Measurements from ENCODE around the gene QSOX2. TPM values are rescaled to one million over a fixed set of nuclear protein-coding genes. Genes with fewer than 3 reads are reported as not detected.
A peak's percentile ranks its signal among the peaks of the same experiment; 100 is the strongest.

Gene QSOX2
- polyA plus RNA-seq, 6 donors from 2014 or later = 2.8 to 4.6 (median 3.7) TPM

DNA sequence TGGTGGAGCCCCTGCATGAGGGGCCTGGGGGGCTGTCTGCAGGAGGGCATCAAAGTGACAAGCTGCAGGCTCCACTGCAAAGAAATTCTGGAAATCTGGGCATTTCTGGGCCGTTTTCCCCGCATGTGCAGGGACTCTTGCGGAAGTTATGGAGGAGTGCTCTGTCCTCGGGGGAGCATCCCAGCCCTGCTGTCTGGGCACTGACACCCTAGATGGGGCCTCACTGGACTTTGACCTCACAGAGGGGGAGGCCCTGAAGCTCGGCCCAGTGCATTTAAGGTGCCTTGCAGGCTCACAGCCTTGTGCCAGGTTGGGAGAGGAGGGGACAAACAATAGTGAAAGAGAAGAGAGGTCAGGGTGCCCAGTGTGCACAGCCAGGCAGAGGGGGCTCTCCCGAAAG is 76.1 kb downstream of the QSOX2 start:
- no peak overlapping the region for H3K27ac Mint-ChIP-seq
- peaks cover 0 to 4% (median 0%) of the 10 kb centered on the region in 7 donors for H3K9me3 Mint-ChIP-seq
- peak overlapping the region in 1 of 8 donors; percentile 58 for H3K4me3 Mint-ChIP-seq
- H3K36me3 Mint-ChIP-seq = no peaks in the 10 kb centered on the region
- peaks cover 0 to 14% (median 11%) of the 10 kb centered on the region in 3 donors for H3K4me1 Mint-ChIP-seq
- H3K27me3 Mint-ChIP-seq = peaks cover 0 to 41% (median 21%) of the 10 kb centered on the region in 3 donors
- DNase-seq (no peak), ATAC-seq (ENCODE audit: low read depth in 2 of 2) (no peak)

GRCh38 chr9:136163248-136163850 is 82.3 kb downstream of the QSOX2 start:
- Mint-ChIP-seq H3K27ac (peak overlapping the region in 1 of 6 donors; percentile 54), H3K27me3 (peaks cover 0 to 27% (median 5%) of the 10 kb centered on the region in 3 donors), H3K36me3 (peaks cover 0 to 7% of the 10 kb centered on the region in 2 donors), H3K4me3 (no peak overlapping the region), H3K4me1 (no peaks in the 10 kb centered on the region), H3K9me3 (peaks cover 0 to 10% (median 5%) of the 10 kb centered on the region in 7 donors)
- no peak for ATAC-seq (ENCODE audit: low read depth in 2 of 2)
- DNase-seq = no peak

DNA sequence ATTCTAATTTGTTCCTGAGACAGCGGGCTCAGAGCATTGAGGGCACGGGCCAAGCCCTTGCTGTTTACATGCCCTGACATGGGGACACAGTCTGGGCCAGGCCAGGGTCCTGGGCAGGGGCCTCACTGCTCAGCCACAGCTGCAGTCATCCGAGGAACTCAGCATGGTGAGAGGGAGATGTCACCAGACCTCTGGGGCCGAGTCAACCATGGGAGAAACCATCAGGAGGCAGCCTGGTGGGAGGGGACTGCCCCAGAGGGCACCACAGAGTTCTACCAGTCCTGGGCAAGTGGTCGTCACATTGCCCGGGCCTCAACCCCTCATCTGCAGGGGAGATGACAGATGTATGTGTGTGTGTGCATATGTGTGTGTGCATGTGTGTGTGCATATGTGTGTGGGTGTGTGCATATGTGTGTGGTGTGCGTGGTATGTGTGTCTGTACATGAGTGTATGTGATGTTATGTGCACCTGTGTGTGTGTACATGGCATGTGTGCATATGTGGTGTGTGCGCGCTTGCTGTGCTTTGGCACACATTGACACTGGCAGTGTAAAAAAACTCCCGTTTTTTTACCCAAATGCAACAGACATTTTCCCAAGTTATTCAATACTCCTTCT is 84.5 kb downstream of the QSOX2 start:
- ATAC-seq (ENCODE audit: low read depth in 2 of 2) (no peak), DNase-seq (no peak)
- Mint-ChIP-seq H3K9me3 (peaks cover 0 to 10% (median 5%) of the 10 kb centered on the region in 7 donors), H3K27me3 (peaks cover 0 to 36% (median 0%) of the 10 kb centered on the region in 3 donors), H3K4me3 (no peak overlapping the region), H3K36me3 (peaks cover 0 to 7% of the 10 kb centered on the region in 2 donors), H3K4me1 (no peaks in the 10 kb centered on the region), H3K27ac (no peak overlapping the region)

DNA sequence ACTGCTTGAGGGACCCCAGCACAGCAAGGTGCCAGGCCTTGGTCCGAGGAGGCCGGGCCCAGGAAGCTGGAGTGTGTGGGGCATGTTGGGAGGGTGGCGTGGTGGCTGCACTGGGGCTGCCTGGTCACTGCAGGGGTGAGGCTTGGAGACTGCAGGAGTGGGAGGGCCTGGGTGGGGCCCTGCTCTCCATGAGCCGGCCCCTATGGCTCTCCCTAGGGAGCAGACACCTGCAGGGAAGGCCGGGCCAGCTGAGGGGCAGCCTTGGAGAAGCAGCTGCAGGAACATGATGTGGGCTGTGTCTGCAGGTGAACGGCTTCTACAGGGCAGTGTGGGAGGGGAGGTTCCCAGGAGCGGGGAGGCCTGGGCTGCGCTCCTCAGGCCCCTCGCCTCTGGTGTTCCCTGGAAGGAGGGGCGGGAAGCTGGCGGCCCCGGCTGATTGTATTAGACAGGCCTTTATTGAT is 85.2 kb downstream of the QSOX2 start:
- DNase-seq (no peak), ATAC-seq (ENCODE audit: low read depth in 2 of 2) (no peak)
- Mint-ChIP-seq H3K36me3 (peaks cover 0 to 7% of the 10 kb centered on the region in 2 donors), H3K4me1 (no peaks in the 10 kb centered on the region), H3K9me3 (peaks cover 0 to 10% (median 4%) of the 10 kb centered on the region in 7 donors), H3K27ac (no peak overlapping the region), H3K4me3 (no peak overlapping the region), H3K27me3 (peaks cover 0 to 40% (median 4%) of the 10 kb centered on the region in 3 donors)

DNA sequence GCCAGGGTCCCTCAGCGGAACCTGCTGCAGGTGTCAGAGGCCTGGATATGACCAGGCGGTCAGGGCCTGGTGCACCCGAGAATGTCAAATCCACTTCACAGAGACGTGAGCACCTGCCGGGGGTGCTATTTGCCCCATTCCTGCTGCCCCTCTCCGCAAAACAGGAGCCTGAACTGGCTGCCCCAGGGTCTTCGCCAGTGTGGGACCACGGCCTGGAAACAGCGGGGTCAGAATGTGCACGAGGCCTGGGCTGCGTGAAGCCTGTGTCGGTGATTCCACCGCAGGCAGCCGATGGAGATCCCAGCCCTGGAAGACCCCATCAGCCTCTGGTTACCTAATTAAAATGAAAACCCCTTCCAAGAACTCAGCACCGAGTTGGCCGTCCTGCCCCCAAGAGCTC is 85.8 kb downstream of the QSOX2 start:
- no peak for ATAC-seq (ENCODE audit: low read depth in 2 of 2)
- H3K4me1 Mint-ChIP-seq = no peaks in the 10 kb centered on the region
- DNase-seq = no peak
- H3K27me3 Mint-ChIP-seq = peaks cover 0 to 40% (median 10%) of the 10 kb centered on the region in 3 donors
- H3K9me3 Mint-ChIP-seq = peaks cover 0 to 10% (median 4%) of the 10 kb centered on the region in 7 donors
- H3K27ac Mint-ChIP-seq = no peak overlapping the region
- H3K36me3 Mint-ChIP-seq = peaks cover 0 to 7% of the 10 kb centered on the region in 2 donors
- no peak overlapping the region for H3K4me3 Mint-ChIP-seq

DNA sequence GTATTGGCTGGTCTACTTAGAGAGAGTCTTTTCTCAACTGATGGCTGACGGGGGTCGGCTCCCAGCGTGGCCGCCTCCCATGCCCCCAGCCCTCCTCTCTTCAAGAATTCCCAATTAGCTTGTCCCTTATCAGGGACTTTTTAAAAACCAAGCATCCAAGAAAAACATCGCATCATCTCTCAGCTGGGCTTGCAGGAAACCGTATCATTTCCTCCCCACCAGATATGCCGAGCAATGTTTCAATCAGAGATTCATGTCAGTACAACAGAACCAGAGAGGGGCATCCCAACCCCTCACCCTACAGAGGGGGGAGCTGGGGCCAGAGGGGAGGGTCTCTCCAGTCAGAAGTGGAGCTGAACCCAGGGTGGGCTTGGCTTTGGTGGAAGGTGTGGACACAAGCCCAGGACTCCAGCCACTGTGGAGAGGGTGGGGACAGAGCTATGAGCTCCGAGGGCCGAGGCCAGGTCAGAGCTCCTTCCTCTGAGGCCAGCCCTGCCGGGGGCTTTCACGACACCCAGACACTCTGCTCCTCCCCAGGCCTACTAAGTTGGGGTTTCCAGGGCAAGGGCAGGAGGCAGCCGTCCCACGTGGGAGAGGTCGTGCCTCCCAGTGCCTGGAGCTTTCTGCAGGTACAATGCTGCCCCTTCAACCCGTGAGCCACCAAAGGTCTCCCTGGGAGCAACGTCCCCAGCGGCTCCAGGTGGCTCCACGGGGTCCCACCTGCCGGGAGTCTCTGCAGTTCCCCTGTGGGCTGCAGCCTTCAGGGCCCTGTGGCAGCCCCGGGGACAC is 87.9 kb downstream of the QSOX2 start:
- Mint-ChIP-seq H3K4me3 (no peak overlapping the region), H3K36me3 (no peaks in the 10 kb centered on the region), H3K4me1 (no peaks in the 10 kb centered on the region), H3K27me3 (peaks cover 0 to 36% (median 12%) of the 10 kb centered on the region in 3 donors), H3K9me3 (no peaks in the 10 kb centered on the region), H3K27ac (peak overlapping the region in 1 of 6 donors; percentile 65)
- no peak for DNase-seq
- ATAC-seq (ENCODE audit: low read depth in 2 of 2) = no peak

Other genes starting within 250 kb of the QSOX2 start
- under 1 TPM in 4 of 6 donors, not detected in 2; 0.04 to 0.11 (median 0.06) TPM for gene NACC2, start 150.5 kb downstream of the QSOX2 start, polyA plus RNA-seq (ENCODE audit: low read depth in 6 of 6)
- gene TMEM250, start 126.9 kb downstream of the QSOX2 start, polyA plus RNA-seq (ENCODE audit: low read depth in 6 of 6) = 10 to 100 TPM in 5 of 6 donors, 1 to 10 TPM in 1; 6.8 to 26.5 (median 18.0) TPM
- not detected for gene LHX3, start 40.7 kb downstream of the QSOX2 start, polyA plus RNA-seq (ENCODE audit: low read depth in 6 of 6)
- gene CCDC187, start 58.3 kb upstream of the QSOX2 start, polyA plus RNA-seq (ENCODE audit: low read depth in 6 of 6) = 1 to 10 TPM in 3 of 6 donors, under 1 TPM in 3; 0.38 to 4.3 (median 1.5) TPM
- gene GPSM1, start 81.7 kb upstream of the QSOX2 start, polyA plus RNA-seq (ENCODE audit: low read depth in 6 of 6) = 1 to 10 TPM in 2 of 6 donors, under 1 TPM in 3, not detected in 1; 0.69 to 1.6 (median 0.94) TPM
- gene DNLZ, start 117.9 kb upstream of the QSOX2 start, polyA plus RNA-seq (ENCODE audit: low read depth in 6 of 6) = 10 to 100 TPM; 42.2 to 93.0 (median 57.2) TPM
- under 1 TPM in 5 of 6 donors, not detected in 1; 0.16 to 0.52 (median 0.33) TPM for gene CARD9, start 127.9 kb upstream of the QSOX2 start, polyA plus RNA-seq (ENCODE audit: low read depth in 6 of 6)
- 1 to 10 TPM in 5 of 6 donors, not detected in 1; 1.1 to 2.1 (median 1.3) TPM for gene SNAPC4, start 154.4 kb upstream of the QSOX2 start, polyA plus RNA-seq (ENCODE audit: low read depth in 6 of 6)
- 10 to 100 TPM in 5 of 6 donors, 1 to 10 TPM in 1; 6.4 to 15.8 (median 14.4) TPM for gene ENTR1, start 164.8 kb upstream of the QSOX2 start, polyA plus RNA-seq (ENCODE audit: low read depth in 6 of 6)
- 10 to 100 TPM; 28.1 to 39.8 (median 35.1) TPM for gene PMPCA, start 164.8 kb upstream of the QSOX2 start, polyA plus RNA-seq (ENCODE audit: low read depth in 6 of 6)
- 1 to 10 TPM in 5 of 6 donors, under 1 TPM in 1; 0.61 to 6.8 (median 3.2) TPM for gene INPP5E, start 194.0 kb upstream of the QSOX2 start, polyA plus RNA-seq (ENCODE audit: low read depth in 6 of 6)
- gene SEC16A, start 237.2 kb upstream of the QSOX2 start, polyA plus RNA-seq (ENCODE audit: low read depth in 6 of 6) = 10 to 100 TPM; 10.3 to 35.2 (median 20.0) TPM